CD14-positive monocyte (primary cell): Measurements from ENCODE around the gene ISX. TPM values are rescaled to one million over a fixed set of nuclear protein-coding genes. Genes with fewer than 3 reads are reported as not detected.

Experiments used
- DNase-seq, 3 donors: peaks; one replicate each; pipeline ENCODE4 v3.0.0-alpha.2; 2011 to 2022
- H2AFZ ChIP-seq: 2 replicates; pipeline ENCODE4 v1.6.0; 2012; ENCODE audit warnings: mild to moderate bottlenecking, low read depth, low read length, inconsistent platforms; ENCODE audit not compliant: insufficient read depth, poor library complexity, severe bottlenecking
- H3K27ac ChIP-seq, 2 donors: 1 replicate in 1 of 2; 2 replicates in 1 of 2; pipeline ENCODE4 v1.5.1; 2012 to 2013; ENCODE audit warnings: low read length in 2 of 2, control low read depth in 1 of 2, inconsistent platforms in 1 of 2, low read depth in 1 of 2, mild to moderate bottlenecking in 1 of 2
- H3K27me3 ChIP-seq, 2 donors: one replicate each; pipeline versions ENCODE4 v1.6.0 to v1.6.1; 2011 to 2013; ENCODE audit warnings: low read length in 2 of 2; ENCODE audit not compliant: control insufficient read depth in 2 of 2, insufficient read depth in 2 of 2
- H3K36me3 ChIP-seq, 2 donors: replicated peaks in 1 of 2; 1 replicate in 1 of 2; 2 replicates in 1 of 2; pipeline versions ENCODE4 v1.5.1 to v1.6.1; 2012 to 2013; ENCODE audit warnings: low read length in 2 of 2, control low read depth in 1 of 2, inconsistent platforms in 1 of 2, mild to moderate bottlenecking in 1 of 2; ENCODE audit not compliant: insufficient read depth in 2 of 2, control insufficient read depth in 1 of 2
- H3K4me1 ChIP-seq, 2 donors: 1 replicate in 1 of 2; 2 replicates in 1 of 2; pipeline versions ENCODE4 v1.5.1 to v1.6.1; 2012 to 2013; ENCODE audit warnings: low read length in 2 of 2, control low read depth in 1 of 2, inconsistent platforms in 1 of 2, mild to moderate bottlenecking in 1 of 2, moderate library complexity in 1 of 2; ENCODE audit not compliant: insufficient read depth in 2 of 2, control insufficient read depth in 1 of 2
- H3K4me2 ChIP-seq: replicated peaks from 2 replicates; pipeline ENCODE3; 2012; ENCODE audit warnings: low read length, moderate library complexity, mild to moderate bottlenecking; ENCODE audit not compliant: poor library complexity, severe bottlenecking; ENCODE audit errors: extremely low read depth
- H3K4me3 ChIP-seq, 3 experiments: fragments of 200-600 bp in 1 of 3; sonication (generic) in 1 of 3; replicated peaks in 1 of 3; 1 replicate in 2 of 3; 2 replicates in 1 of 3; pipeline ENCODE4 v1.5.1; 2011 to 2013; ENCODE audit warnings: low read length in 3 of 3, mild to moderate bottlenecking in 3 of 3, control low read depth in 2 of 3, low read depth in 2 of 3, inconsistent platforms in 1 of 3, moderate library complexity in 1 of 3
- H3K79me2 ChIP-seq: 2 replicates; pipeline ENCODE4 v1.6.0; 2012; ENCODE audit warnings: mild to moderate bottlenecking, control low read depth, inconsistent platforms, low read length, moderate library complexity; ENCODE audit not compliant: insufficient read depth
- H3K9ac ChIP-seq: 2 replicates; pipeline ENCODE4 v1.6.0; 2017; ENCODE audit warnings: low read length, mild to moderate bottlenecking; ENCODE audit not compliant: insufficient read depth, poor library complexity, severe bottlenecking
- H3K9me3 ChIP-seq, 2 donors: replicated peaks in 1 of 2; 1 replicate in 1 of 2; 2 replicates in 1 of 2; pipeline versions ENCODE4 v1.5.1 to v1.6.1; 2012 to 2013; ENCODE audit warnings: low read length in 2 of 2, control low read depth in 1 of 2; ENCODE audit not compliant: control insufficient read depth in 1 of 2, insufficient read depth in 1 of 2
- H4K20me1 ChIP-seq: 2 replicates; pipeline ENCODE4 v1.6.0; 2012; ENCODE audit warnings: mild to moderate bottlenecking, low read length, control low read depth, moderate library complexity; ENCODE audit not compliant: insufficient read depth
- H3K27ac Mint-ChIP-seq, 7 donors: one replicate each; pipeline ENCODE4 v1.8.0; 2020; ENCODE audit warnings: mild to moderate bottlenecking in 7 of 7, mixed read lengths in 7 of 7, moderate library complexity in 6 of 7, inconsistent platforms in 2 of 7
- H3K27me3 Mint-ChIP-seq, 3 donors: one replicate each; pipeline ENCODE4 v1.8.0; 2021 to 2022; ENCODE audit warnings: low read depth in 3 of 3, mild to moderate bottlenecking in 3 of 3, mixed read lengths in 3 of 3, moderate library complexity in 3 of 3, inconsistent platforms in 1 of 3
- H3K36me3 Mint-ChIP-seq, 2 donors: one replicate each; pipeline ENCODE4 v1.8.0; 2020; ENCODE audit warnings: mixed read lengths in 2 of 2, inconsistent platforms in 1 of 2, mild to moderate bottlenecking in 1 of 2
- H3K4me1 Mint-ChIP-seq: one replicate; pipeline ENCODE4 v1.8.0; 2020; ENCODE audit warnings: mild to moderate bottlenecking, mixed read lengths
- H3K4me3 Mint-ChIP-seq, 2 donors: one replicate each; pipeline ENCODE4 v1.8.0; 2020; ENCODE audit warnings: mild to moderate bottlenecking in 2 of 2, mixed read lengths in 2 of 2, moderate library complexity in 1 of 2
- H3K9me3 Mint-ChIP-seq, 7 donors: one replicate each; pipeline ENCODE4 v1.8.0; 2020 to 2022; ENCODE audit warnings: mixed read lengths in 7 of 7, mild to moderate bottlenecking in 6 of 7, moderate library complexity in 6 of 7, inconsistent platforms in 2 of 7
- CTCF ChIP-seq: fragments of 200-600 bp; IDR thresholded peaks from one replicate; pipeline ENCODE4 v1.8.0; 2022; ENCODE audit warnings: antibody characterized with exemption, mild to moderate bottlenecking
- WGBS: methylation state at CpG from one replicate; pipeline ENCODE4 v1.1.5; 2013; ENCODE audit warnings: missing lambda C conversion rate; ENCODE audit not compliant: insufficient coverage; 5-methylcytosine and 5-hydroxymethylcytosine counted together
- intact Hi-C, 2 donors: fragments of 100-400 bp; cut with micrococcal nuclease; formaldehyde crosslinking; loops; one replicate each; pipeline versions ENCODE4 v1.15.0 to v1.15.1; 2023
- polyA plus RNA-seq, 3 donors: library from polyadenylated mRNA; depleted of rRNA in 1 of 3; unstranded in 2 of 3; stranded (reverse) in 1 of 3; fragments of 300-500 nt in 2 of 3; fragments of >200 nt in 1 of 3; fragmentation: Illumina TruSeq in 2 of 3; gene quantifications; 1 replicate in 2 of 3; 2 replicates in 1 of 3; pipeline ENCODE4 v1.2.3, GENCODE V29; 2012 to 2021

The ISX gene
- polyA plus RNA-seq, 3 donors, result not detected

GRCh38 chr22:35116817-35117216, 50.9 kb downstream of the ISX start:
- H3K9me3 Mint-ChIP-seq, result no peaks in the 10 kb centered on the region
- Histone ChIP-seq H3K9me3 (no peaks in the 10 kb centered on the region), H3K4me1 (no peaks in the 10 kb centered on the region), H4K20me1 (no peaks in the 10 kb centered on the region), H3K4me3 (no peak overlapping the region), H3K9ac (no peak overlapping the region), H3K27me3 (no peaks in the 10 kb centered on the region), H3K4me2 (no peak overlapping the region), H3K79me2 (no peaks in the 10 kb centered on the region), H3K36me3 (no peaks in the 10 kb centered on the region), H2AFZ (no peak overlapping the region), H3K27ac (no peak overlapping the region)
- H3K4me1 Mint-ChIP-seq, result no peaks in the 10 kb centered on the region
- H3K27ac Mint-ChIP-seq, result no peak overlapping the region
- no peak overlapping the region for H3K4me3 Mint-ChIP-seq
- intact Hi-C loops, result no loop called here
- no peak for DNase-seq
- no peaks in the 10 kb centered on the region for H3K36me3 Mint-ChIP-seq
- 79% methylated on average over 9 of the region's 9 CpGs for WGBS
- TF ChIP-seq CTCF, result no peak
- peaks cover 2 to 6% (median 3%) of the 10 kb centered on the region in 3 donors for H3K27me3 Mint-ChIP-seq

GRCh38 chr22:35119494-35119893, 53.5 kb downstream of the ISX start:
- no peak overlapping the region for H3K9ac ChIP-seq
- no peaks in the 10 kb centered on the region for H3K36me3 ChIP-seq
- H3K4me2 ChIP-seq, result no peak overlapping the region
- H3K4me1 ChIP-seq, result no peaks in the 10 kb centered on the region
- no peaks in the 10 kb centered on the region for H3K9me3 ChIP-seq
- Mint-ChIP-seq H3K27me3 (peaks cover 1 to 10% (median 2%) of the 10 kb centered on the region in 3 donors), H3K36me3 (no peaks in the 10 kb centered on the region), H3K9me3 (no peaks in the 10 kb centered on the region), H3K27ac (no peak overlapping the region), H3K4me3 (no peak overlapping the region), H3K4me1 (no peaks in the 10 kb centered on the region)
- intact Hi-C loops, result no loop called here
- H2AFZ ChIP-seq, result no peak overlapping the region
- no peak for TF ChIP-seq CTCF
- H3K79me2 ChIP-seq, result no peaks in the 10 kb centered on the region
- no peak overlapping the region for H3K27ac ChIP-seq
- no peak for DNase-seq
- no peaks in the 10 kb centered on the region for H4K20me1 ChIP-seq
- no peaks in the 10 kb centered on the region for H3K27me3 ChIP-seq
- no peak overlapping the region for H3K4me3 ChIP-seq
